GM12892 (cell line): ENCODE measurements around the gene TIMM17B.

ENCODE experiments used
- POLR2A ChIP-seq: IDR thresholded peaks from 2 replicates; pipeline ENCODE4 v1.6.1; 2011; ENCODE audit warnings: low read depth, low read length, control low read depth
- POLR2AphosphoS5 ChIP-seq: IDR thresholded peaks from 2 replicates; pipeline ENCODE4 v1.6.1; 2011; ENCODE audit warnings: low read depth, low read length, control low read depth

DNA sequence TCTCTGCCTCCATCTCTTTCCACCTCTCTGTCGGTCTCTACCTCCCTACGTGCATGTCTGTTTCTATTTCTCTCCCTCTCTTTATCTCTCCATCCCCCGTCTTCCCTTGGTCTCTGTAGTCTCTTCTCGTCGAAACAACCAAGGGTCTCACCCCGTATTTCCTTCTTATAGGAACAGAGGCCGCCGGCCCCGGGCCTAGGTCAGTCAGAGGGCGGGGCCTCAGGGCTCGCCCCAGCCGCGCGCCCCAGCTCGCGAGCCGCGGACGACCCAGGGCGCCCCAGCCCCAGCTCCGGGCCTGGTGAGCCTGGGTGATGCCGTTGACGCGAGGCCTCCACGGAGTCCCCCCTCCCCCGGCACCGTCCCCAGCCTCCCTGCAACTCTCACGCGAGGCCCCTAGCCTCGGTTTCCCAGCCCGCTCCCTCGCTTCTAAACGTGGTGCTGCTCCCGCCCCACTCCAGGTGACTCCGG is 6.6 kb downstream of the TIMM17B start:
- no peak for TF ChIP-seq POLR2AphosphoS5
- no peak for TF ChIP-seq POLR2A
